CD4-positive, alpha-beta T cell treated with Interleukin-17A for 4 hours (primary cell): ENCODE data around the gene STX8.

Experiments
- DNase-seq: peaks from one replicate; pipeline ENCODE4 v3.0.0-alpha.2; 2020; ENCODE audit warnings: mixed read lengths

STX8 gene

DNA sequence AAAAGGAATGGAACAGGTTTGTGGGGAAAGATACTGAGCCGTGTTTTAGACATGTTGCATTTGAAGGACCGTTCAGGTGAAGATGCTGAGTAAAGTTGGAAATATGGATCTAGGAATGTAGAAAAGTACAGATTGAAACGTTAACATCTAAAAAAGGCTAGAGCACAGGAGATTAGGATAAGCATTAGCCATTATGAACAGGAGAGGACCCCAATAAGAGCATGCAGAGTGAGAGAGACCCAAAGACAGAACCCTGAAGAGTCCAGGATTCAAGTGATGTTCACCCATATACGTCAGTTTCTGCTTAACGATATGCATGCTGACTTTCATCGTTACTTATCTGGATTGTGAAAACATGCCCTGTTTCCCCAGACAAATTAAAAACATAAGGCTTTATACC, 140.5 kb downstream of the STX8 start:
- DNase-seq: no peak

DNA sequence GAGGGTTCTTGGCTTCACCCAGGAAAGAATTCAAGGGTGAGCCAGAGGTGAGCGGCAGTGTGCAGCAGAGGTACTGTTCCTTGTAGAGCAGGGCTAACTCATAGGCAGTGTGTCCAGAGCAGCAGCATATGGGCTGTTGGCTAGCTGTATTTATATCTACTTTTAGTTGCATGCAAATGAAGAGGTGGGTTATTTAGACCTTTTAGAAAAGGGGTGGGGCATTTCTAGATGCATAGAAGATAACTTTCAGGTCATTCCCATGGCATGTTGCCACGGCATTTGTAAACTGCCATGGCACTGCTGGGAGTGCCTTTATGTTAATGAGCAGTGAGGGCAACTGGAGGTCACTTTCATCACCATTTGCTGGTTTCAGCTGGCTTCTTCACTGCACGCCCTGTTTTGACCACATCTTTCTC, 141.0 kb downstream of the STX8 start:
- DNase-seq: no peak

DNA sequence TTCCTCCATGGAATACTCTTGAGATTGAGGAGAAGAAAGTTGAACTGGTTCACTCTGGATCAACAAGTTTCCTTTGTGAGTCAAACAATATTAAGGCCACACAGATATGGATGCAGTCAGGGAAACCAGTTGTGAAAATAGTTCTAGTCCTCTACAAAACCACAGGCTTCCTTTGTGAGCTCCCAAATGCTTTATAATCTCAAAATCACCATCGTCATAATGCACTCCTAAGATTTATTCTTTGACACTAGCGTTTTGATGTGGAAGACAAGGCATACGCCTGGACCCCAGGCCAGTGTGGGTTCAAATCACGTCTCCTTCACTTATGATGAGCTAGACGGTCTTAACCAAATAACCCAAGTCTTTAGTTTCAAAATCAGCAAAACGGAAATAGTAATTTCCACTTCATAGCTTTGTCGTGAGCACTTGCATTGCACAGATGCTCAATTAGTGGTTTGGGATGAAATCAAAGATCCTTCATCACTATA, 142.6 kb downstream of the STX8 start:
- DNase-seq: no peak

DNA sequence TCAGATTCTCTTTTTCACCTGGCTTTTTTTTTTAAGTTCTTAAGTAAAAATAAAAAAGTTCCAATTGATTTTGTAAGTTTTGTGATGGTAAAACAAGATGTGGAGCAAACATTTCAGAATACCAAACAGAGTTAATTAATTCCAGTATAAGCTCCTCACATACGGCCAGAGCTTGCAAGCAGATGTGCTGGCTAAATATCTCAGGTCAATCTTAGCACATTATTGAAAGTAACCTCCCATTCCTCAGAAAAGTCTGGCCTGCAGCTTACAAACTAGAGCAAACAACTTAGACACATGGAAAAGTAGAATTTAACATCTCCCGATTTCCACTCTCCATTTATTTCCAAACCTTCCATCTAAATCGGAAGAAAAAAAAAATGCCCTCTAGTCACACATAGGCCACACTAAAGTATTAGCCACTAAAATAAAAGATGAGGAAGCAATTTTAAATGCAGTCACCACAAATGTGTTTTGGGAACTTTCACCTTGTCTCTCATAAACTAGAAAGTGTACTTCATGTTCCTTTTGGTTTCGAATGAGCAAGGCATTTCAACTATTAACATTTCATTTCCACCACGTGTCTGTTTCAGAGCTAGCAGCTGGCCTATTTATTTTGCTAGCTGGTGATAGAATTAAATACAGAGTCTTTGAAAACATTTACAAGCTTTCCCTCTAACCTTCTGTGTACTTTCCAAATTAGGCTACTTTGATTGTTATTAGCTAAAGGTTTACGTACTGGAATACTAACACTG, 143.3 kb downstream of the STX8 start:
- DNase-seq: no peak

DNA sequence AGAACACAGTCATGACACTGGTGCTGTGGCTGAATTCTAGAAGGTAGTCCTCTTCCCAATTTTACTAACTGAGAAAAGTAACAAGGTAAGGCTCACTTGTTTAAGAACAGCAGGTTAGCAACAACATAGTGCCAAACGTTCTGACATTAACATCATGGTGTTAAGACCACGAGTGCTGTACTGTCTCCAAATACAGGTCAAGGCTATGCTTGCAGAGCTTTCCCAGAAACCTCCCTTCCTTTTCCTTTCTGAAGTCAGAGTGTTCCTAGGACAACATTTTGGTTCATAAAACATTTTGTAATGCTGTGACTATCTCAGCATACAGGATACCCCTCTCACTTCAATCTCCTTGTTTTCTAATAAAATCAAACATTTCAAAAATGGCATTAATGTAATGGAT, 144.0 kb downstream of the STX8 start:
- DNase-seq: no peak

DNA sequence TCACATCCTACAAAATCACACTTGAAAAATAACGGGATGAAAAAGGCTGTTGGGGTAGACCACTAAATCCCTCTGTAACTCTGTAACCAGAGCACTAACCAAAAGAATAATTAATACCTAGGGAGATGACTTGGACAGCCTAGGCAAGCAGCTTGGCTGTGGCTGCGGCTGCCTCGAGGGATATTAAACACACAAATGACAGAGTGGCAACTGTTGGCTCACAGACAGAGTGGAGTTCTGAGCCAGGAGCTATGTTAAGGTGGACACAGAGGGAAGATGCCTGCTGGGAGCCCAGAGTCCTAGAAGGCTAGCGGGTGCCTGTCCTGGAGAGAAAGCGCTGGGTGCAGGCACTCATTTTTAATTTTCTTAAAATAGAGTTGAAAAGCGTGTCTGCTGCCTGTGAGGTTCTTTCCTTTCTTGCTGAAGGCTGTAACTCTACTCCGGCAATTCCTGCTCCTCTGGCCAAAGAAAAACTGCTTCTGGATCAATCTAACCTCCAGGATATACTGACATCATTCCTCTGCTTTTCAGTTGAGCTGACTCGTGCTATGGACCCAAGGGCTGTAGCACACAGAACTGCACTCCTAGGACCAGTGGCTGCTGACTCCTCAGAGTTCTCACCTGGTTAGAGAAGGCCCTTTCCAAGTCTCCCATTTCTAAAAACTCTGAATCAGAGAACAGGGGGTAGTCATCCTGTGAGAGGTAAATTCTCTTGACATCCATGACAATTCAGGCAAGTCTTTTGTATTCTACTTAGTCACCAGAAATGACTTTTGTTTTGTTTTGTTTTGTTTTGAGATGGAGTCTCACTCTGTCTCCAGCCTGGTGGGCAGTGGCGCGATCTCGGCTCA, 147.9 kb downstream of the STX8 start:
- DNase-seq: no peak

DNA sequence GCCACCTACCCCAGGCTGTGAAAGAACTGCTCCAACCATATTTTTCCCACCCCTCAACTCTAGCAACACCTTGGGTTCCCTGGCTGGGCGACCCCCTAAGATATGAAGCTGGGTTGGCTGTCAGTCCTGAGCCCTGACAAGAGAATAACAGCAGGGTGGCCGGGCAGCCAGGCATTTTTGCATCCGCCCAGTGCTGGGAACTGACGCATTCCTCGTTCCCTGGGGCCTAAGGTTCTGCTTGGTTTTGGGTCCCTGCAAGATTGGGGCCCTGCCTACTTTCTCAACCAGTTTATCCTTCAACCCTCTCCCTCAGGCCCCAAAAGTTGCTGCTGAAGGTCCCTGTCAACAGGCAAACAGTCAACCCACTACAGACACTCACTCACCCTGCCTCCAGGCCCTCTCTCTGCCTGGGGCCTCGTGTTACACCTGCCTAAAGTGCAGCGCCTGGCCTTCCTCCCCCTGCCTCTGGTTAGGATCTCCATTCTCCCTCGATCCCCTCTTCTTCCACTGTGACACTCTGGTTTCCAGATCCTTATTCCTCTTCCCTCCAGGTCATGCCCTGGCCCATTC, 151.5 kb downstream of the STX8 start:
- no peak for DNase-seq

DNA sequence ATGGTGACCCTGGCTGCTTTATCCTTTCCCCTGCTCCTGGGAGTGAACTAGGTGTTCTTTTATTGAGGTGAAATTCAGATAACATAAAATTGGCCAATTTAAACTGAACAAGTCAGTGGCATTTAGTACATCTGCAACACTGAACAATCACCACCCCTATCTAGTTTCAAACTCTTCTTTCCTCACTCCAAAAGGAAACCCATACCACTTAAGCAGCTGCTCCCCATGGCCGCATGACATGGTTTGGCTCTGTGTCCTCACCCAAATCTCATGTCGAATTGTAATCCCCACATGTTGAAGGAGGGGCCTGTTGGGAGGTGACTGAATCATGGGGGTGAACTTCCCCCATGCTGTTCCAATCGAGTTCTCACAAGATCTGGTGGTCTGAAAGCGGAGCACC, 154.1 kb downstream of the STX8 start:
- no peak for DNase-seq

DNA sequence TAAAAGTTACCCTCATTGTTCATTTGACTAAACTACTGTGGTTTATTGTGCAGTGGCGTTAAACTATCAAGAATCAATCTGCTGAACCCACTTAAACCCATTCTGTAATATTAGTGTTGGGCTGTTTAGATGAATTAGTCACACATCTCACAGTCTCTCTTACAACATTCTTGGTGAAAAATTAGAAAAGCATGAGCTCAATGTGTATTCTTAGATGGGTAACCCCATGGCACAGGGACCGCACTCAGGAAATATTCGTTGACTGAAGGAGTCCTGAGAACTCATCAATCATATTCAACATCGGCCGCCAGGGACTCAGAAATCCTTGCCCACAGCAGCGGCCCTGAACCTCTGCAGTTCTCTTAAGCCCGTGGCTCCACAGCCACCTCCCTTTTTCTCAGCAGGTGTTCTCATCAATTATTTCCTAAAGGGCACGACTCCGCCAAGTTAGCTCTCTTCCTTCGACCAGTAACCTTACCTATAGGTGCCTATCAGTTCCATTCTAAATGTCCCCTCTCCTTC, 155.6 kb downstream of the STX8 start:
- DNase-seq: no peak

DNA sequence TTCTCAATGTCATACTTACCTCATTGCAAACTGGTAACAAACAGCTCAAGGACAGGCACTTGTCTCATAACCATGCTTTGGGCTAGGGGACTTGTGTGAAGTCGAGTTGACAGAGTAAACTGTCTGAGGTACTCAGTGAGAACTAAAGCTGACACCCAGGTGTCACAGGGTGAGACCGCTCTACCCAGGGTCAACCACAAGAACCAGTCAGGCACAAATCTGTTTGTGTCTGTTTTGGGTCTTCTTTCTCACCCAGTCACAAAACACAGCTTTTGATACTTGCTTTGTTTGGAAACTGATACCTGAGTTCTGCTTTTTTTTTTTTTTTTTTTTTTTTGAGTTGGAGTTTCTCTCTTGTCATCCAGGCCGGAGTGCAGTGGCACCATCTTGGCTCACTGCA, 161.1 kb downstream of the STX8 start:
- DNase-seq: no peak

DNA sequence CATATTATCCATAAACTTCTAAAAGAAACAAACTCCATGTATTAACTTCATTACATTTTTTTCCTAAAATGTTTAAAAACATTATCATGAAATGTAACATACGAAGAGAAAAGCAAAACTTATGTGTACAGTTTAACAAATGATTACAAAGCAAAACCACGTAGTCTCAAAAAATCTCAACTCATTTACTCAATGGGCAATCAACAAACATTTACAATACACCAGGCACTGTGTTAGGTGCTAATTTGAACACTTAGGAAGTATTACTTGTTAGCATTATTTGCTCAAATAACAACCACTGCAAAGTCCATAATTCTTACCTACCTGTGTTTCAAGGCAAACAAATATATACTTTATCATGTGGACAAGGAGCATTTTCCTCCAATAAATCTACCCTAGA, 164.9 kb downstream of the STX8 start:
- no peak for DNase-seq

DNA sequence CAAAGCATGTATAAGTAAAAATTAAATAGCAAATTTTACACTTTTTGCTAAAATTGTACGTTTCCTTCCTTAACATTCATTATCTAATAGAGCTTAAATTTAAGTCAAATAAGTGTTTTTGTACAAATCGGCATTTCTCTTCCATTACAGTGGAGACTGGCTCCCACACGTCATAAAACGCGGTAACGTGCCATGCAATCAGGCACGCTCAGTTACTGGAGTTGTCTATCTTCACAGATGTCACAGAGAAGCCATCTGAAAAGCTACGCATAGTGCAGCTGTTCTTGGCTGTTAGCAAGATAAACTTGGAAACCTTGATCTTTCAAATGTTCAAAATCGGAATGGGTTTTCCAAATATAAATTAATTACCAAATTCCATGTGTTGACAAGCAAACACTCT, 165.3 kb downstream of the STX8 start:
- no peak for DNase-seq

DNA sequence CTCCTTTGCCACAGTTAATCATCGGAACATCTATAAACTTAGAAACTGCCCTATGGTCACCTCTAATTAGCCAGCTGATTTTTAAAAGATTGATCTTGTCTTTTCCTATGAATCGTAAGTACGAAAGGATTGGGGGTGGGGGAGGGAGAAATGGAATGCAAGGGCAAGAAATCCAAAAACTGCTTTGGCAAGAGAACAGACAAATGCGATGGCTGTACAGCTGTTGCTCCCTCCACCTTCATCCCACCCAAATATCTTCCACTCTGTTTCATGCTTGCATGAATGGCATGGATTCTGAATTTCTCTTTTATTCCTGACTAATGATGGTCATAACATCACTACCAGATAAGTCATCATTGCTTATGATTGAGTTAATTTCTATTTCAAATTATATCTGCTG, 165.7 kb downstream of the STX8 start:
- no peak for DNase-seq

DNA sequence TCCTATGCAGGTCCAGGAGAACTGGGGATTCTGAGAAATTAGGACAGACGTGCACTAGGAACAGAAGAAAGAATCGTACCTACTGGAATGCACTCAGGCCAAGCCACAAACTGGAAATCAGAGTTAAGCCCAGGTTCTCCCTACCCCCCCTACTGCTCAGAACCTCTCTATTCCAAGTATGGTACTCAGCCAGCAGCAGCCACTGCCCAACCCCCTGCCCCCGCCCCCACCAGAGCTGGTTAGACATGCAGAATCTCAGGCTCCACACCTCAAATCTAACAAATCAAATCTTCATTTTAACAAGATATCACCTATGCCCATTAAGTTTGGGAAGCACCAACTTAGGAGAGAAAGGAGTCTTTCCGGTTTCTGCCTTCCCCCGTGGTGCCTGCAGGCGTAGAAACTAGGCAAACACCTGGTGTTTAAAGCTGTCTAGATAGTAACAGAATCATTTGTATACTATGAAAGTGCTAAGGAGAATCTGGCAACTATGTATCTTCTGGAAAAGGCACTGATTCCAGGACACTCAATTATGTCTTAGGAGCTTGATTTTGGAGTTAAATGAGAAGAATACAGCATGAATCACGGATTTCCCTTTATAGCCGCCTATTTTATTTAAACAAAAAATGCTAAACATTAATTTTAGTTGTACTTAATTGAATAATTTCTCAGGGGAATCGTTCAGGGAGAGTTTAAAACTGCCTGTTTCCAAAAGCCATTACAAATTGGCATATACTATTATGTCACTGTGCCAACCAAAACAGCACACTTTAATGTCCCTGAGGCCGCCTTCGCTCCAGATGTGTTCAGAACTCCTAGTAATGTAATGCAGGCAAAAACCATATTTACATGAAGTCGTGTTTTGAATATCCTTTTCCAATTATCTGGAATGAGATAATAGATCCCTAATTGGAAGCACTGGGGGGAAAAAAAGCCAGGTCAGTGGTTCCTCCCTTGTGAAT, 166.5 kb downstream of the STX8 start:
- no peak for DNase-seq

DNA sequence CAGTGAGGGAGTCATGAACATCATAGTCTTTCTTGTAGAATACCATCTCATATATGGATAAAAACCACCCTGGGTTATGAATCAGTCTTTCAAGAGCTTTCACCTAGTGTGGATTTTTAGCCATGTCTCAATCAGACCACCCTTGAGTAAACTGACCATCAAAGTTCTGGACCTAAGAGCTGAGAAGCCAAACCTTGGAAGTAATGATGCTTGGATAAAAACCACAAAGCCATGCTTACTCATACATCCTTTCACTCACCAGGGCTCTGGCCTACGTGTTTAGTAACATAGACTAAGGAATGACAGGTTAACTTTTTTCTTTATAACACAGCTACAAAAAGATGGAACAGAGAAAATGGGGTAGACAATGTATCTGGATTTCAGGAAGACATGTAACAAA, 167.2 kb downstream of the STX8 start:
- no peak for DNase-seq

DNA sequence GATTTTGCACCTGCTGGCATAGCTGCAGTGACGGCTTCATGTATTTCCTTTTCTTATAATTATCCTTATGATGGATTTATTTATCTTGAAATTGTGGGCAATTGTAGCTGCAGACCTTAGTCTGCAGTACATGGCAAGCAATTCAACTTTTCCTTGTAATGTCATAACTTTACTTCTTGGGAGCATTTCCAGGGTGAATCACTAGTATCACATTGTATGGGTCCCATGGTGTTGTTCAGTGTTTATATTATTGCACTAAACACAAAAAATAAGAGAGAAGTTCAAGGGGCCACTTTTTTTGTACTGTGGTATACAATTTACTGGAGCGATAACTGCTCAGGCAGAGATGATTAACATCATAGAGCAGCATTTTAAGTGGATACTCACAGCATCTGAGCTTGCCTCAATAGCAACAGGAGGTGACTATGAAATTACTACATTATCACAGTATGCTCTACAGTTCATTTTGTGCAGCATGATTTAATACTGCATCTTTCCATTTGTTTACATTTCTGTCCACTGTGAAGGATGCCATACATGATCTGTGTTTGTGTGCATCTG, 169.5 kb downstream of the STX8 start:
- DNase-seq: no peak

DNA sequence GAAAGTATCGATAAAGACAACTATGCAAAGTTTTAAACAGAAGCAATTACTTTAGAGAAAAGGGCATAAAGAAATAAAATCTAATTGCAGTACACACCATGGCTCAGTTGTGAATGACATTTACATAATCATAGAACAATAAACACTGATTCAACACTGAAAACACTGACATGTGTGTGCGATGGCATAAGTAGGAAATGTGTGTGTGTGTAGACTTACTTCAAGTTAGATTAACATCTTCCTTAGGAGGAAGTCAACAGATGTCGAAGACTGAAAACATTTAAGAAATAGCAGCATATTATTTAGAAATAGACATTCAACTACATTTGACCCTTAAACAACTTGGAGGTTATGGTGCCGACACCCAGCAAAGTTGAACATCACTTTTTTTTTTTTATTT, 172.4 kb downstream of the STX8 start:
- no peak for DNase-seq

DNA sequence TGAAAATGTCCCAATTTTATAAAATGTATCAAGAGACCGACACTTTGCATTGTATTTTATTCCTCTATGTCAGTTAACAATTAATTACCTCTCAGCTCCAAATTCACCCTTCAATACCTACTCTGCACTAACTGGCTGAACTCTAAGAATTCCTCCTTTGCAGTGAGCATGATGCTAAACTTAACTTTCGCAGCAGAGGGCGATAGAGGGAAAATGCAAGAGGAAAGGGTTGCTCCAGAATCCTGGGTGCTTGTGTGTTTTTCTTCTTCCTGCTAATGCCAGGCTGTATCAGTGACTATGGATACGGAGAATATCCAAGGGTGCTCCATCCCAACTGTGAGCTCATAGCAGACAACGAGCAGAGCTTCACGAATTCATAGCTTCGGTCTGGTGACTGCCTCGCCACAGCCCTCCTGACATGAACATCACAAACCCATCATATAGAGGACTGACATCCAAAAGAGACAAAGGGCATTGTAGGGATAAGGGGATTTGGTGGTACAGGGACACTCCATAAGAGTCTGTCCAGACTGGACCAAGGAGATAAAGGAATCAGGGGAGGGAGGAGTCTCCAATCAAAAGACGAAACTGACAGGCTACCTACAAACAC, 172.9 kb downstream of the STX8 start:
- DNase-seq: peak; percentile 10

DNA sequence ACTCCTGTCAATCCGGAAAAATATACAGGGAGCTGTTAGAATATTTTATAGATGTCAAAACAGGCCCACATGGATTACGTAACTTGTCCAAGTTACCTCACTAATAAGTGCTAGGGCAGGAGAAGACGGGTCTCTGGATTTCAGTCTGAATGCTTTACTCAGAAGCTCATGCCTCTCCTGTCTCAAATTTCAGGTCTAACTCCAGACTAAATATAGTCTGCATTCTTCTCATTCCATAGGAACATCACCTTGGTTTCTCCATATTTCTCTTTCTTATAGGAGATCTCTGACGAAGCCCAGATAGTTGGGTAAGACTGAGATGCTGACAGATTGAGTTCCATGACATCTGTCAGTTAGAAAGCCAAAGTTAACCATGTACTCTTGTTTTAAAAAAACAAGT, 174.2 kb downstream of the STX8 start:
- no peak for DNase-seq

DNA sequence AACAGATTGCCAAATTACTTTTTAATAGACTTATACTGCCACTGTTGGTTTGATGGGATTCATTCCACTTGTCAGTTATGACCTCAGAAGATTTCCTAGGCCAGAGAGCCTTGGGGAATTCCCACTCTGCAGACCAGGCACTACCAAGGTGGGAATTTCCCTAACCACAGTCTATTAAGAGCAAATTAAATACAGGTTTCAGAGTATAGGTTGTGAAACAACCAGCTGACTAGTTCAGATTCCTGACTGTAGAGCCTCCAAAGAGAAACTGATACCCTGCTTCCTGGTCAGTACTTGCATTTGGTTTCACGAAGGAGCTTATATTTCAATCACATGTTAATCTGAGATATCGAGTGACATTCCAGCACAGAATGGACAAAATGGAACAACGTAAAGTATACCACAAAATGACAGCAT, 186.5 kb downstream of the STX8 start:
- no peak for DNase-seq

DNA sequence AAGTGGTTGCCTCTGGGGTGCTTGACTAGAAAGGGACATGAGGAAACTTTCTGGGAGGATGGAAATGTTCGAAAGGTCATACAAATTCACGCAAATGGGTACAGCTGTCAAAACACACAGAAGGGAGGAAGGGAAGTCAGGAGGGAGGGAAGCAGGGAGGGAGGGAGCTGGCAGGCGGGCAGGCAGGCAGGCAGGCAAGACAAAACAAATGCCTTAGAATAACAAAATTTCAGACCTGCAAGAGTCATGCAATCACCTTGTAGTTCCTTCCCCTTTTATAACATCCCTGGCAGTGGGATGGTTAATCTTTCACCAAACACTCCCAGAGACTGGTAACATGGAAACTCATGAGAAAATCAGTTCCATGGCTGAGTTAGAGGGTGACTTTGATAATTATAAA, 189.2 kb downstream of the STX8 start:
- DNase-seq: no peak

DNA sequence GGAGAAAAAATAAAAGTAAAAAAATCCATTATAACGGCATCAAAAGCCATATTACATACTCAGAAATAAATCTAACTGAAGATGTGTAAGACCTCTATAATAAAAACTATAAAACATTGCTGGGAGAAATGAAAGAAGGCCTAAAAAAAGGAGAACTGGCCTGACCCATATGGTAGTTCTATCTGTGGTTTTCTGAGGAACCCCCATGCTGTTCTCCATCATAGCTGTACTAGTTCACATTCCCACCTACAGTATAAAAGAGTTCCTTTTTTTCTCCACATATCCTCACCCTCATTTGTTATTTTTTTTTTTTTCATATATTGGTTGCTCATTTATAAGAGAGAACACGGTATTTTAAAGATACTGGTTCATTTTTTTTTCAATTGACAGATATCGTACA, 191.8 kb downstream of the STX8 start:
- DNase-seq: no peak
